DOHH2 (cell line): Measurements from ENCODE around the gene PCDHA3.
"Not testable (repeated sequence)": the region's sequence is repeated elsewhere in the genome, so short reads cannot be mapped to it uniquely, and the experiment has no call there.

Source experiments
- CTCF ChIP-seq: fragments of 200-600 bp; sonication (generic); IDR thresholded peaks from one replicate; pipeline ENCODE4 v1.5.1; 2014; ENCODE audit warnings: antibody characterized with exemption, mild to moderate bottlenecking, low read depth, low read length; ENCODE audit not compliant: poor library complexity, severe bottlenecking
- EZH2phosphoT487 ChIP-seq: fragments of 200-600 bp; sonication (generic); IDR thresholded peaks from 2 replicates; pipeline ENCODE4 v1.6.1; 2017; ENCODE audit warnings: borderline replicate concordance, mild to moderate bottlenecking, antibody characterized with exemption, low read length, moderate library complexity, mixed read lengths

GRCh38 chr5:140822969-140823368 is 22.1 kb downstream of the PCDHA3 start:
- TF ChIP-seq EZH2phosphoT487, CTCF: not testable (repeated sequence)
